Measurements from ENCODE around the gene NXN. TPM values are rescaled to one million over a fixed set of nuclear protein-coding genes. Genes with fewer than 3 reads are reported as not detected.

NXN gene
- total RNA-seq, 4 donors from 2014 or later: 6.8 to 16.6 (median 11.1) TPM

- no peak for TF ChIP-seq CTCF (IDR thresholded peaks at IDR 0.05)
- ATAC-seq (ENCODE audit: low FRiP score) (no peak), DNase-seq (ENCODE audit: low spot score) (no peak)
Measured at GRCh38 chr17:883586-883962, 96.0 kb downstream of the NXN start.

DNA sequence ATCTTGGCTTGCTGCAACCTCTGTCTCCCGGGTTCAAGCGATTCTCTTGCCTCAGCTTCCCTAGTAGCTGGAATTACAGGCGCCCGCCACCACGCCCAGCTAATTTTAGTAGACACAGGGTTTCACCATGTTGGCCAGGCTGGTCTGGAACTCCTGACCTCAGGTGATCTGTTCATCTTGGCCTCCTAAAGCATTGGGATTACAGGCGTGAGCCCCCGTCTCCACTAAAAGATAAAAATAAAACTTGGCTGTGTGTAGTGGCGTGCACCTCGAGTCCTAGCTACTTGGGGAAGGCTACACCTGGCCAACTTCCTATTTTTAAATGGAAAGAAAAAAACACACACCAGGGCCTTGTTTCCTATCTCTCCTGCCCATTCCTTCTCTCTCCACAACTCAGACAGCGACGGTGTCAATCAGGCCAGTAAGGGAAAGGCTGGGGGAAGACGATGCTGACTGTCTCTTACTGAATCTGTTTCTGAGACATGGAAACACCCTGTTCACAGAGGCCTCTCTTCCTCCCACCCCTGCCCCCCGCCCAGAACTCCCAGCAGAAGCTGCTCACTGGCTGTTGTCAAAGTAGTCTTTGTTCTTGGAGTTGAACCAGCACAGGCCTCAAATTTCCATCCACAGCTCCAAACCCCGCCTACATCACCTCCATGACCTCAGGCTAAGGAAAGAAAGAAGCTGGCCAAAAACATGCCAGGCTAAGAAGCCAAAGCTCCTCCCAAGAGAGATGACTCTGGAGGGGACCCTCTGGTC lies 96.6 kb downstream of the NXN start:
- DNase-seq (ENCODE audit: low spot score) (no peak), ATAC-seq (ENCODE audit: low FRiP score) (peak; percentile 61)
- no peak for TF ChIP-seq CTCF (IDR thresholded peaks at IDR 0.05)

DNA sequence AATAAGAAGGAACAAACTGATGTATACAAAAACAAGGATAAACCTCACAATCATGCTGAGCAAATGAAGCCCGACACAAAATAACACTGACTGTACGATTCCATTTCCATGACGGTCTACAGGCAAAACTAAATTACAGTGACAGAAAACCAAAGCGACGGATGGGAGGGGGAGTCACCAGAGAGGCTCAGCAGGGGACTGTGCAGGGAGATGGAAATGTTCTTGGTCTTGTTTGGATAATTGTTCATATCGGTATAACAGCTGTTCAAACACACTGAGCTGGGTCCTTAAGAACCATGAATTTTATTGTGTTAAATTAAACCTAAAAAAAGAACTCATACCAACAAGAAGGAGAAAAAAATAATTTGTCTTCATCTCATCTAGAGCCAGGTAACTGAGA lies 97.8 kb downstream of the NXN start:
- TF ChIP-seq CTCF (IDR thresholded peaks at IDR 0.05): no peak
- ATAC-seq (ENCODE audit: low FRiP score): no peak
- no peak for DNase-seq (ENCODE audit: low spot score)

- no peak for TF ChIP-seq CTCF (IDR thresholded peaks at IDR 0.05)
- ATAC-seq (ENCODE audit: low FRiP score): no peak
- no peak for DNase-seq (ENCODE audit: low spot score)
Measured at GRCh38 chr17:880443-881269, 98.9 kb downstream of the NXN start.

GRCh38 chr17:879546-880442 lies 99.8 kb downstream of the NXN start:
- peak in 1 of 3 donors; percentile 4 for TF ChIP-seq CTCF (IDR thresholded peaks at IDR 0.05)
- ATAC-seq (ENCODE audit: low FRiP score): peak; percentile 60
- DNase-seq (ENCODE audit: low spot score): peak; percentile 42

GRCh38 chr17:877630-878029 lies 101.9 kb downstream of the NXN start:
- TF ChIP-seq CTCF (IDR thresholded peaks at IDR 0.05): no peak
- DNase-seq (ENCODE audit: low spot score): no peak
- ATAC-seq (ENCODE audit: low FRiP score): no peak

Data from omental fat pad (tissue), 4 donors.